B cell (primary cell): ENCODE data around the gene KCNMB2.

Experiments
- EZH2 ChIP-seq: IDR thresholded peaks from 2 replicates; pipeline ENCODE4 v1.6.1; 2012; ENCODE audit warnings: borderline replicate concordance, low read depth, mild to moderate bottlenecking, moderate library complexity, low read length; ENCODE audit not compliant: insufficient read depth, poor library complexity, severe bottlenecking
- TF ChIP-seq, protein P1 (sequence below): fragments of 200-600 bp; IDR thresholded peaks from one replicate; pipeline ENCODE4 v1.8.0; 2022; ENCODE audit warnings: antibody characterized with exemption, mild to moderate bottlenecking

DNA sequence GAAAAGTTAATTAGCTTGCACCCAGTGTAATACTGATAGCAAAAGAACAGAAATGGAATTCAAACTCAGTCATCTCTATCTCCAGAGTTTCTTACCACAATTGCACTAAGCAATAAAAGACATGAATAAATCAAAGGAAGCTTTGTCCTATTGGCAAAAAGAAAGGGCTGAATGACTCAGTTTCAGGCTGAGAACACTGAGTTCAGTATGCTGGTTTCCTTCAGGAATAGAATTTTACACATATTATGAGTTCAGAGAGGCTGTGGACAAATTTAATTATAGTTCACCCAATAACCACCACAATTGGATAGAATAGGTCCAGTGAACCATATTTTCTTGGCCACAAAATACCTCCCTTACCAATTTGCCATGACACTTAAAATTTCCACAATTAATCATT lies 249.7 kb downstream of the KCNMB2 start:
- TF ChIP-seq, protein P1, sequence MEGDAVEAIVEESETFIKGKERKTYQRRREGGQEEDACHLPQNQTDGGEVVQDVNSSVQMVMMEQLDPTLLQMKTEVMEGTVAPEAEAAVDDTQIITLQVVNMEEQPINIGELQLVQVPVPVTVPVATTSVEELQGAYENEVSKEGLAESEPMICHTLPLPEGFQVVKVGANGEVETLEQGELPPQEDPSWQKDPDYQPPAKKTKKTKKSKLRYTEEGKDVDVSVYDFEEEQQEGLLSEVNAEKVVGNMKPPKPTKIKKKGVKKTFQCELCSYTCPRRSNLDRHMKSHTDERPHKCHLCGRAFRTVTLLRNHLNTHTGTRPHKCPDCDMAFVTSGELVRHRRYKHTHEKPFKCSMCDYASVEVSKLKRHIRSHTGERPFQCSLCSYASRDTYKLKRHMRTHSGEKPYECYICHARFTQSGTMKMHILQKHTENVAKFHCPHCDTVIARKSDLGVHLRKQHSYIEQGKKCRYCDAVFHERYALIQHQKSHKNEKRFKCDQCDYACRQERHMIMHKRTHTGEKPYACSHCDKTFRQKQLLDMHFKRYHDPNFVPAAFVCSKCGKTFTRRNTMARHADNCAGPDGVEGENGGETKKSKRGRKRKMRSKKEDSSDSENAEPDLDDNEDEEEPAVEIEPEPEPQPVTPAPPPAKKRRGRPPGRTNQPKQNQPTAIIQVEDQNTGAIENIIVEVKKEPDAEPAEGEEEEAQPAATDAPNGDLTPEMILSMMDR: no peak
- TF ChIP-seq EZH2: no peak
